WI38 (cell line): ENCODE data around the gene HECW1.
"Not testable (repeated sequence)": the region's sequence is repeated elsewhere in the genome, so short reads cannot be mapped to it uniquely, and the experiment has no call there.

ENCODE experiments used
- H3K4me3 ChIP-seq: 2 replicates; pipeline ENCODE4 v1.5.1; 2011; ENCODE audit warnings: low read depth, mild to moderate bottlenecking, control low read depth, low read length
- TF ChIP-seq, protein P1 (sequence below): IDR thresholded peaks from 2 replicates; pipeline ENCODE4 v1.5.1; 2012; ENCODE audit warnings: low read depth, mild to moderate bottlenecking, control low read depth, low read length

HECW1 gene

DNA sequence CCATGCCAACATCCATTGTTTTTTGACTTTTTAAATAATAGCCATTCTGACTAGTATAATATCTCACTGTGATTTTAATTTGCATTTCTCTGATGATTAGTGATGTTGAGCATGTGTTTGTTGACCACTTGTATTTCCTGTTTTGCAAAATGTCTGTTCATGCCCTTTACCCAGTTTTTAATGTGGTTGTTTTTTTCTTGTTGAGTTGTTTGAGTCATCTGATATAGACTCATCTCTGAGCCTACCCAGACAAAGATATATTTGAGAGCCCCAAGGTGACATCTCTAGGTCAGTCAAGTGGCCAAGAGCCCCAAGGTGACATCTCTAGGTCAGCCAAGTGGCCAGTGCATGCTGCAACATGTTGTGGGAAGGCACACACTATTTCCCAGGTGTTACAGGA lies 224.7 kb downstream of the HECW1 start:
- TF ChIP-seq, protein P1, sequence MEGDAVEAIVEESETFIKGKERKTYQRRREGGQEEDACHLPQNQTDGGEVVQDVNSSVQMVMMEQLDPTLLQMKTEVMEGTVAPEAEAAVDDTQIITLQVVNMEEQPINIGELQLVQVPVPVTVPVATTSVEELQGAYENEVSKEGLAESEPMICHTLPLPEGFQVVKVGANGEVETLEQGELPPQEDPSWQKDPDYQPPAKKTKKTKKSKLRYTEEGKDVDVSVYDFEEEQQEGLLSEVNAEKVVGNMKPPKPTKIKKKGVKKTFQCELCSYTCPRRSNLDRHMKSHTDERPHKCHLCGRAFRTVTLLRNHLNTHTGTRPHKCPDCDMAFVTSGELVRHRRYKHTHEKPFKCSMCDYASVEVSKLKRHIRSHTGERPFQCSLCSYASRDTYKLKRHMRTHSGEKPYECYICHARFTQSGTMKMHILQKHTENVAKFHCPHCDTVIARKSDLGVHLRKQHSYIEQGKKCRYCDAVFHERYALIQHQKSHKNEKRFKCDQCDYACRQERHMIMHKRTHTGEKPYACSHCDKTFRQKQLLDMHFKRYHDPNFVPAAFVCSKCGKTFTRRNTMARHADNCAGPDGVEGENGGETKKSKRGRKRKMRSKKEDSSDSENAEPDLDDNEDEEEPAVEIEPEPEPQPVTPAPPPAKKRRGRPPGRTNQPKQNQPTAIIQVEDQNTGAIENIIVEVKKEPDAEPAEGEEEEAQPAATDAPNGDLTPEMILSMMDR, result no peak

DNA sequence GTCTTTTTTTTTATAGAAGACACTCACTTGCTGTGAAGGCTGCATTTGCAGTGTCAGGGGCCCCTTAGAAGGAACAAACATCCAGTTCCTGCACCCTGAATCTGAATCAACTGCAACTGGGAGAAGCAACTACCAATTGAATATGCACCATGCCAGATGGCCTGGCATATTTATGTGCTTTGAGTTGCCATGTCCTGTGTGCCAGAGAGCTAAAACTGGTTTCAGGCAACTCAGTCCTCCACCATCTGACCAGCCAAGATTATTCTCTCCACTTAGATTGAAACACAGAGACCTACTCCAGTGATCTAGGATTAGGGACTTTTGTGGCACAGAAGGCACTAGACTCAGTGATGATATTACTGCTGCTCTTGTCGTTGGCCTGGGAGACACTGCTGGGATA lies 225.4 kb downstream of the HECW1 start:
- TF ChIP-seq, protein P1, result no peak
- no peak overlapping the region for H3K4me3 ChIP-seq

More for the DNA sequence above, 224.7 kb downstream of the HECW1 start:
- H3K4me3 ChIP-seq, result no peak overlapping the region

DNA sequence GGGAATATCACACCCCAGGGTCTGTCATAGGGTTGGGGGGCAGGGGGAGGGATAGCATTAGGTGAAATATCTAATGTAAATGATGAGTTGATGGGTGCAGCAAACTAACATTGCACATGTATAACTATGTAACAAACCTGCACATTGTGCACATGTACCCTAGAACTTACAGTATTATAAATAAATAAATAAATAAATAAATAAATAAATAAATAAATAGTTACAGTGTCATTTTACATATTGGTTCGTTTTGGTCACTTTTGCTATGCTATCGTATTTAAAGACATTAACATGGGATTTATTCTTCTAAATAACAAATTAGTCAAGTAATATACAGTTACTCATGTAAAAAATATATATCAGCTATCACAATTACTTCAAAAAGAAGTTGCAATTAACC lies 228.7 kb downstream of the HECW1 start:
- TF ChIP-seq, protein P1, result no peak
- H3K4me3 ChIP-seq, result no peak overlapping the region

DNA sequence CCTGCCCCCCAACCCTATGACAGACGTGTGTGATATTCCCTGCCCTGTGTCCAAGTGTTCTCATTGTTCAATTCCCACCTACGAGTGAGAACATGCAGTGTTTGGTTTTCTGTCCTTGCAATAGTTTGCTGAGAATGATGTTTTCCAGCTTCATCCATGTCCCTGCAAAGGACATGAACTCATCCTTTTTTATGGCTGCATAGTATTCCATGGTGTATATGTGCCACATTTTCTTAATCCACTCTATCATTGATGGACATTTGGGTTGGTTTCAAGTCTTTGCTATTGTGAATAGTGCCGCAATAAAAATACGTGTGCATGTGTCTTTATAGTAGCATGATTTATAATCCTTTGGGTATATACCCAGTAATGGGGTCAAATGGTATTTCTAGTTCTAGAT lies 231.0 kb downstream of the HECW1 start:
- H3K4me3 ChIP-seq, result not testable (repeated sequence)

DNA sequence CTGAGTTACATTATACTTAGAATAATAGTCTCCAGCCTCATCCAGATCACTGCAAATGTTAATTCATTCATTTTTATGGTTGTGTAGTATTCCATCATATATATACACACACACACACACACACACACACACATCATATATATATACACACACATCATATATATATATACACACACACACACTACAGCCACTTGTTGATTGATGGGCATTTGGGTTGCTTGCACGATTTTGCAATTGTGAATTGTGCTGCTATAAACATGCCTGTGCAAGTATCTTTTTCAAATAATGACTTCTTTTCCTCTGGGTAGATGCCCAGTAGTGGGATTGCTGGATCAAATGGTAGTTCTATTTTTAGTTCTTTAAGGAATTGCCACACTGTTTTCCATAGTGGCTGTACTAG lies 233.2 kb downstream of the HECW1 start:
- H3K4me3 ChIP-seq, result not testable (repeated sequence)

DNA sequence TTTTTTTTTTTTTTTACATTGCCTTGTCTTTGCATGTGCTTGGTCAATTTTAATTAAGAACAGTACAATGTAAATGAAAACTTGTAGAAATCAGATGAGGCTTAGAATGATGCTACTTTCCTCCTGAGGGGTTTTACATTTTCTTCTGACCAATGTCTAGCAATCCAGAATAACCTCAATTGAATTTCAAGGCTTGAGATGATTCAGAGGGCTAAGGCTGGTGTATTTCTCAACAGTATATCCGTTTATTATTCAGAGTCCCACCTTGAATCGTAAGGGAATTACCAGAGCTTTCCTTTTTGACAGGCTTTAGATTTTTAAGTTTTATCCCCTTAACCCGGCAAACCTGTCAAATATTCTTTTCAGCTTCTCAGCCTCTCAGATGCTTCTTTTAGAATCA lies 239.2 kb downstream of the HECW1 start:
- no peak overlapping the region for H3K4me3 ChIP-seq
- TF ChIP-seq, protein P1, result no peak

DNA sequence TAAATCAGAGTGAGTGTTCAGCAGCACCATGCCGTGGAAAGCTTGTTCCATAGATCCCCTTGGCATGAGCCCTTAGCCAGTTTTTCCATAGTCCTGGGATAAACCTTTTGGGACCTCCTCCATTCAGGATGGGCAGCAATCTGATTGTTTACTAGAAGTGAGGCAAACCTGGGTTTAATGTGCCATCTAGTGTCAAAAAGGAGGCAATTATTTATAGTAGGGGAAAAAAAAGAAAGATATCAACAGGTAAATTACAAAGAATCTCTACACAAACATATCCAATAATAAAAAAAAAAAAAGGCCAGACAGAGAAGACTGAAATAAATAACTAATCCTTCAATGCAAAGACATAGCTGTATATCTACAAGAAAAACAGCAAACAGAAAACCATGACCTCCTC lies 241.5 kb downstream of the HECW1 start:
- H3K4me3 ChIP-seq, result no peak overlapping the region
- TF ChIP-seq, protein P1, result no peak

DNA sequence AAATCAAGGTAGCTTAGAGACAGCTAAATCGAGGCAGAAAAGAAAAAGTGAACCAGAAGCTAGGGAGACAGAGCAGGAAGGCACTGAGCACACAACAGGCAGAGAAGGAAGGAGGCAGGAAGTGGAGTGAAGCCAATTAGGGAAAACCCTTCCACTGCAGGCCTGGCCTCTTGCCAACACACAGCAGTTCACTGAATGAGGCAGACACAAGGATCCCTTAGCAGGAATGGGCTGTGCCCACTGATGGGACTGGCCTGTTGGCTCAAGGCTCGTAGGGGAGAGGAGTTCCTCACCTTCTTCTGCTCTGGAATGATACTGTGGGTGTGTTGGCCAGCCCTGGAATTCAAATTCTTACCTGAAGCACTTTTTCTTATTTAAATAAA lies 250.2 kb downstream of the HECW1 start:
- no peak overlapping the region for H3K4me3 ChIP-seq
- TF ChIP-seq, protein P1, result no peak
